ENCODE measurements around the gene ARID1B. TPM values are rescaled to one million over a fixed set of nuclear protein-coding genes. Genes with fewer than 3 reads are reported as not detected.

Gene ARID1B
- total RNA-seq, 1 experiment from 2014 or later: 20.9 TPM

DNA sequence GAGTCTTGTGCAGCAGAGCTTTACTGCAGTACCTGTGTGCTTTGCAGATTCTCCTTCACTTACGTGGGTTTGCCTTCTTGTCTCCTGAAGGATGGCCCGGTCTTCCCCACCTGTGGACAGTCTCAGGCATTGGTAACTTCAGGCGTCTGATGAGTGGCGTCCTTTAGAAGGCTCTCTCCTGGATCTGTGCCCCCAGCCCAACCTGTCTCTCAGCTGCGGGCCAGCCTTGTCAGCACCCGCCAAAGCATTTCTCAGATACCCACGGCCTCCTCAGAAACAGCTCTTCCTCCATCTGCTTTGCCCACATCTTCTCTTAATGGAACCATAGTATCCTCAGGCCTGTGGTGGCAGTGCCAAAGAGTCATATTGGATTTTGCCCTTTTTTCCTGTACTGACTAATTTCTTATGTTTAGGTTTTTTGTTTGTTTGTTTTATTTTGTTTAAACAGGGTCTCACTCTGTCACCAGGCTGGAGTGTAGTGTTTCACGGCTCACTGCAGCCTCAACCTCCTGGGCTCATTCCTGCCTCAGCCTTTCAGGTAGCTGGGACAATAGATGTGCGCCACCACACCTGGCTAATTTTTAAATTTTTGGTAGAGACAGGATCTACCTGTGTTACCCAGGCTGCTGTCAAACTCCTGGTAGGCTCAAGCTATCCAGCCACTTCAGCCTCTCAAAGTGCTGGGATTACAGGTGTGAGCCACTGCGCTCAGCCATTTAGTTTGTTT is 96.6 kb downstream of the ARID1B start:
- DNase-seq: no peak
- H3K4me3 ChIP-seq (ENCODE audit: insufficient read depth, low read depth, low read length): no peak overlapping the region
- H3K36me3 ChIP-seq (replicated peaks; ENCODE audit: control insufficient read depth, insufficient read depth, low read length): no peaks in the 10 kb centered on the region
- no peaks in the 10 kb centered on the region for H3K27me3 ChIP-seq (ENCODE audit: control insufficient read depth, insufficient read depth, low read length)

DNA sequence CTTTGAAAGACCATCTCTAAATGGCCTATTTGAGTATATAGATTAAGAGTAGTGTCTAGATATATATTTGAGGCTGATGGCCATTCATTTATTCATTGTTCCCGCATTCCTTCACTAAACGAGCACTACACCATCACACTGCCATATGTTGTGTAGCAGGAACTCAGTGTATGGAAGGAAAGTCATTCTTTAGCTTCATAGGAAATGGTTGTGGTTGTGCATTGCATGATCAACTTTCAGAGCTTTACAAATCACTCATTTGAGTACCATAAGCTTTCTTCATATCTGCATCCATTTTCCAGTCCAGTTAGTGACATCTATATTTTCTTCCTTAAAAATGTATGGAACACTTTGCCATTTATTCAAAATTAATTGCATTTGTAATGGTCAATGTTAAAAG is 97.9 kb downstream of the ARID1B start:
- no peak for DNase-seq
- Histone ChIP-seq H3K36me3 (replicated peaks; ENCODE audit: control insufficient read depth, insufficient read depth, low read length) (no peaks in the 10 kb centered on the region), H3K27me3 (ENCODE audit: control insufficient read depth, insufficient read depth, low read length) (no peaks in the 10 kb centered on the region), H3K4me3 (ENCODE audit: insufficient read depth, low read depth, low read length) (no peak overlapping the region)

DNA sequence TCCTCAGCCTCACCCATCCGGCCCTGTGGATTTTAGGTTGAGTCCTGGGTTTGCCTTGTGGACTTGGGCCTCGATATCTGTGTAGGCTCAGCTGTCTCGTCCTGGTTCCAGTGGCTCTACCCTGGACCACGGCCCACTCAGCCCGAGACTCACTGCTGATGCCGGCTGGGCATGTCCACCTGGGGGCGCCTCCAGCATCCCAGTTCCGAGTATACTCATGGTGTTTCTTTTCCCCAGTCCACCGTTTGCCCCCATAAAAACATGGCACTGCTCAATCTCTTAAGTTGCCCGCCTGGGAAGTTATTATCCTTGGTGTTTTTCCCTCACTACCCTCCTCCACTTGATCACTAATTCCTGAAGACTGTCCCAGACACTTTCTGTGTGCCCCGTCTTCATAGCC is 99.1 kb downstream of the ARID1B start:
- H3K27me3 ChIP-seq (ENCODE audit: control insufficient read depth, insufficient read depth, low read length): no peaks in the 10 kb centered on the region
- DNase-seq: peak; percentile 53
- H3K4me3 ChIP-seq (ENCODE audit: insufficient read depth, low read depth, low read length): no peak overlapping the region
- no peaks in the 10 kb centered on the region for H3K36me3 ChIP-seq (replicated peaks; ENCODE audit: control insufficient read depth, insufficient read depth, low read length)

DNA sequence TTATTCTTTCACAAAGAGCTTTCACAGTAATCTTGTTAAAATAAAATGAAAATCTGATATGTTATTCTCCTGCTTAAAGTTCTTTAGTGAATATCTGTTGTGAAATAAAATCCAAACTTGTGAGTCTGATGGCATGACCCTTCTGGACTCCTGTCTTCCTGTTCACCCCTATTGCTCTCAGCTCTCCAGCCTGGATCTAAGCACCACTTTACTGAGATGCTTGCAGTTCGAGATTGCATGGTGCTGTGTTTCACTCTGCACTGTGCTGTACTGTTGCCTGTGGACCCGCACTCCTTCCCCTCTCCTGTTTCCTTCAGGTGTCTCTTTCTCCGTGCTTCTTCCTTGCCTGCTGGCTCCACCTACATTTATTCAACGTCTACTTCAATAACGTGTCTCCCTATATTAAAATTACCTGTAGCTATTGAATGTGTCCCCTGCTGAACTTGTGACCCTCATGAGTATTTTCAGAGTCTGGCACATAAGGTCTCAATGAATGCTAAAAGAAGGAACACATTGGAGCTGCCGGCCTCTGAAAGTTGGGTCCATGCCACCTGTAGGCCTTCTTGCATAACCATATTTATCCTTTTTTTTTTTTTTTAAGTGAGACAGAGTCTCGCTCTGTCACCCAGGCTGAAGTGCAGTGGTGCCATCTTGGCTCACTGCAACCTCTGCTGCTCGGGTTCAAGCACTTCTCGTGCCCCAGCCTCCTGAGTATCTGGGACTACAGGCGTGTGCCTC is 100.1 kb downstream of the ARID1B start:
- no peak for DNase-seq
- Histone ChIP-seq H3K27me3 (ENCODE audit: control insufficient read depth, insufficient read depth, low read length) (no peaks in the 10 kb centered on the region), H3K36me3 (replicated peaks; ENCODE audit: control insufficient read depth, insufficient read depth, low read length) (no peaks in the 10 kb centered on the region), H3K4me3 (ENCODE audit: insufficient read depth, low read depth, low read length) (no peak overlapping the region)

DNA sequence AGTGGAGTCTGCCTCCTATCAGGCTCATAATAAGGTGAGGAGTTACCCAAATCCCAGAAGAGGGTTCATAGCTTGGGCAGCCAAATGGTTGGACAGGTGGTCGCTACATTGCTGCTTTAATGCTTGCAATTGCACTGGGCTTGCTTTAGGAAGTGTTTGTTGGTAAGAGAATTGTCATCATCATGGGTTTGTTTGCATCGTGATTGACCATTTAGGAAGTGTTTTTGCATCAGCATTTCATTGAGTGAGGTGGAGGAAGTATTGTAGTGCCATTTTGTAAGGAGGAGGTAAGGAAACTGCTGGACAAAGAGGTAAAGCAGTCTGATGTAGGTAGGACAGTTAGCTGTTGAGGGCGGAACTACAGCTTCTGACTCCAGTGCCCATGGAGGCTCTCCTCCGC is 101.5 kb downstream of the ARID1B start:
- no peaks in the 10 kb centered on the region for H3K27me3 ChIP-seq (ENCODE audit: control insufficient read depth, insufficient read depth, low read length)
- DNase-seq: no peak
- H3K36me3 ChIP-seq (replicated peaks; ENCODE audit: control insufficient read depth, insufficient read depth, low read length): no peaks in the 10 kb centered on the region
- H3K4me3 ChIP-seq (ENCODE audit: insufficient read depth, low read depth, low read length): no peak overlapping the region

DNA sequence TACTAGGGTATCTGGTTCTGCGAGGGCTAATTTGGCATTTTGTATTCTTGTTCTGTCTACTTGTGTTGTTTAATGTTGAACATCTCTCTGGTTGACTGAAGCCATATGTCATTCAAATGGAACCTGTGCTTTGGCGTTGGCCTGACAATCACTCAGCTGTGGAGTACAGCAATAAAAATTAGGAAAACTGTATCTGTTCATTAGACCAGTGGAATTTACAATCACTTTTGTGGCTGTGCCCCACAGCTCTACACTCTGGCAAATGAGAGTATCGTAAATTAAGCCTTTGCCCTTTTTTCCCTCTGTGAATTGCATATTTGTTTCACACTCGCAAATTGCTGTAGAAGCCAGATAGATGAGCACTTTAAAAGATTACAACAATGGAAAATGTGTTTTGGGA is 102.0 kb downstream of the ARID1B start:
- H3K36me3 ChIP-seq (replicated peaks; ENCODE audit: control insufficient read depth, insufficient read depth, low read length): no peaks in the 10 kb centered on the region
- H3K4me3 ChIP-seq (ENCODE audit: insufficient read depth, low read depth, low read length): no peak overlapping the region
- no peak for DNase-seq
- H3K27me3 ChIP-seq (ENCODE audit: control insufficient read depth, insufficient read depth, low read length): no peaks in the 10 kb centered on the region

DNA sequence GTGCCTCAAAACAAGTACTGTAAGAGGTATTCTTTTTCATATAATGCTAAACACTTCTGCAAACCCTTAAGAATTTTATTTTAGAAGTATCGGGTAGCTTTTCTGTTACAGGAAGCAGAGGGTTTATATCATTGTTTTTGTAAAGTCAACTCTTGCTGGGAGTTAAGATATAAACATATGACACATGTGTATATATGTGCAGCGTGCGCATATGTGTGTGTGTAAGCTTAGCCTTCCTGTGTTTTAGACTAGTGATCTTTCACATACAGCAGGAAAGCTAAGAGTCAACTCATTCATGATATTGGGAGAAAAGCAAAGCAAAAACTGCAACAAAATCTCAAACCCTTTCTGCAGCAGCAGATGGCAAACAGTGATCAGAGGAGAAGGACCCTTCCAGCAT is 102.4 kb downstream of the ARID1B start:
- Histone ChIP-seq H3K27me3 (ENCODE audit: control insufficient read depth, insufficient read depth, low read length) (no peaks in the 10 kb centered on the region), H3K4me3 (ENCODE audit: insufficient read depth, low read depth, low read length) (no peak overlapping the region), H3K36me3 (replicated peaks; ENCODE audit: control insufficient read depth, insufficient read depth, low read length) (no peaks in the 10 kb centered on the region)
- no peak for DNase-seq

DNA sequence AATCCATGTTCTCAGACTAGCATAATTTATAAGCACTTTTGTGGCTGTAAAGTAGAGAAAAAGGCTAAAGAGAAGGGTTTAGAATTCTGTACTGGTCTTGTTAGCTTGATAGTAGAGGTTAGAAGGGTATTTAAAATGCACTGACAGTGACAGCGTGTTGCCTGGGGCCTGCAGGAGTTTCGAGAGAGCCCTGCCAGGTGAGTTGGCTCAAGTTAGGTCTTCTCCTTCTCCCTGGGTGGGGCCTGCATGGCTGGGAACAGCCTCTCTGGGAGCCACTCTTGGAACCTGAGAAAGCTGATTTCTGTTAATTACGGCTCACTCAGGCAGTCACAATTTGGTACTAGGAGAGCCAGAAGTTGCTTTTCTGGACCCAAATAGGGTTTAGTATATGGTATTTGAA is 103.7 kb downstream of the ARID1B start:
- Histone ChIP-seq H3K36me3 (replicated peaks; ENCODE audit: control insufficient read depth, insufficient read depth, low read length) (no peaks in the 10 kb centered on the region), H3K27me3 (ENCODE audit: control insufficient read depth, insufficient read depth, low read length) (no peaks in the 10 kb centered on the region), H3K4me3 (ENCODE audit: insufficient read depth, low read depth, low read length) (no peak overlapping the region)
- no peak for DNase-seq

DNA sequence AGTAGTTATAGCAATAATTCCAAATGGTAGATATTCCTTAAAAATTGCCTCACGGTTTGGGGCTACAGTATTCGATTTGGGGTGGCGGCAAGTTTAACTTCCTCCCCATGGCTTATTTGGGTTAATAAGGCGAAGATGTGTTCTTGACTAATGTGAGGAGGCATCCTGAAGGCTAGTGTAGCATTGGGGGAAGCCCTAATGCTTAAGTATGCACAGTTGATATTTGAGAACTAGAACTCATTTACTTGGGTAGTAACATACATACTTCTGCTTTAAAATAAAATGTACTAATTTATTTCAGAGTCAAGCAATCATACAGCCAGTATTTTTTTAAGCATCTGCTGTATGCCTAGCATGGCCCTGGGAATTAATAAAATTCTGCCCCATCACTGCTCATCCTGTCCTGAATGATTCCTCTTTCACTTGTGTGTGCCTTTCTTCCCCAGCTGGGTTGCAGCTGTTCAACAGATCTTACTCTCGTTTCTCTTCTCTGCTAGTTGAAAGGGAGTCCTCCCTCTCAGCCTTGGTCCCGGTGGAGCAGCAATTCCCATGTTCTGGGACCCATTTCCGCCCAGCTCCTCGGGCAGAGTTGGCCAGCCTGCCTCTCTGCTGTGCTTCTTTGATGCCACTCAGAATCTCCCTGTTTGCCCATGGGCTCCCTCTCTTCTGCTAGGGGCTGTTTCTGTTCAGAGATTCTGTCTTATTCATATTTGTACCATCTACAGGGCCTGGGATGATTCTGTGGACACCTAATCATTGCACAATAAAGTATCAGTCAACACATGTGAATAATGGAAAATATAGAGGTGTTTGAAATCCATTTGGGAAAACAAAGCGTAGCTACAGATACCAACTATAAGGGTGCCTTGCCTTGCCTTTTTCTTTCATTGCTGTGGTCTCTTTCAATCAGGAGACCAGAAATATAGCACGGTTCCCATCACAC is 104.8 kb downstream of the ARID1B start:
- no peak for DNase-seq
- no peaks in the 10 kb centered on the region for H3K36me3 ChIP-seq (replicated peaks; ENCODE audit: control insufficient read depth, insufficient read depth, low read length)
- no peaks in the 10 kb centered on the region for H3K27me3 ChIP-seq (ENCODE audit: control insufficient read depth, insufficient read depth, low read length)
- no peak overlapping the region for H3K4me3 ChIP-seq (ENCODE audit: insufficient read depth, low read depth, low read length)

DNA sequence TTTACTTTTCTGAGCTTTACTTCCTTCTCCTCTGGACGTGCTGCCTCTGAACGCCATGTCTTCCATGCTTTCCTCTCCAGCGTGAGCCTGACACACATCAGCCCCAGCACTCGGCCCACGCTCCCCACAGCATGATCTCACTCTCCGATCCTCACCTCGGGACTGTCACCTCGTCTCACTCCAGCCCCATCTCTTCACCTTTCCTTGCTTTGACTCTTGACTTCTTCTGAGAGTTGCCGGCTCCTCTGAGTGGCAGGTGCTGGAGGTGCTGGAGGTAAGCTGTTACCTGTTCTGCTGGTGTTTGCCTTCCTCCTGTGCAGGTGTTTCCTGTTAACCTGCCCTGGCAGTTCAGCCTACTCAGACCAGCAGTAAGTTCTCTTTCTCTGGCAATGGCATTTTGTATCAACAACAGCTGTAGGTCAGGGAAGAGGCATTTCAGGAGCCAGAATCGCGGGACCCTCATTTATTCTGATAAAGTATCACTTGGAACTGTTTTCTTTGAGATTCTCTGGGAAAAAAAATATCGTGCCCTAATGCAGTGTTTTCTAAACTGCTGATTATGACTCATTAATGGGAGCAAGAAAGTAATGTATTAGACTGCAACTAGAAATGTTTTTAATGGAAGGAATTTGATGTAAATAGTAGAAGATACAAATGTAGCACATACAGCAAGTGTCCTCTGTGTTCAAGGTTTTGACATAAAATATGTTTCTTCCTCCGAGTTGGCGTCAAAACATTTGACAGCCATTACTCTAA is 106.5 kb downstream of the ARID1B start:
- Histone ChIP-seq H3K27me3 (ENCODE audit: control insufficient read depth, insufficient read depth, low read length) (no peaks in the 10 kb centered on the region), H3K4me3 (ENCODE audit: insufficient read depth, low read depth, low read length) (no peak overlapping the region), H3K36me3 (replicated peaks; ENCODE audit: control insufficient read depth, insufficient read depth, low read length) (no peaks in the 10 kb centered on the region)
- DNase-seq: no peak

DNA sequence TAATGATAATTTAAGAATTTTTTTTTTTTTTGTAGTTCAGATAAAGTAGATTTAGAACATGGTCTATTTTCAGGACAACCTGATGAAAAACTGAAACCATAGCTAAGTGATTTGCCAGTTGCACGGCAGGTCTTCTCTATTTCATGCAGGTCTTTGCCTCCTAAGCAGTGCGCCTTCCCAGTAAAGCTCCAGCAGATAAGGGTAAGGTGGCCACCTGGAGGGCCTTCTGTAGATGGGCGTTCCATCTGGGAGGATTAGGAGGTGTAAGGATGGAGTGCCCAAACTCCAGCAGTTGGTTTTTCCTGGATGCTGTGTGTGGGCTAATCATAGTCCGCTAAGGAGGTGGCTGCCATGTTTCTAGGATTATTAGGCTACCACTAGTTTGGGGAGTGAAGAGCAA is 107.1 kb downstream of the ARID1B start:
- H3K4me3 ChIP-seq (ENCODE audit: insufficient read depth, low read depth, low read length): no peak overlapping the region
- H3K27me3 ChIP-seq (ENCODE audit: control insufficient read depth, insufficient read depth, low read length): no peaks in the 10 kb centered on the region
- DNase-seq: no peak
- H3K36me3 ChIP-seq (replicated peaks; ENCODE audit: control insufficient read depth, insufficient read depth, low read length): no peaks in the 10 kb centered on the region

DNA sequence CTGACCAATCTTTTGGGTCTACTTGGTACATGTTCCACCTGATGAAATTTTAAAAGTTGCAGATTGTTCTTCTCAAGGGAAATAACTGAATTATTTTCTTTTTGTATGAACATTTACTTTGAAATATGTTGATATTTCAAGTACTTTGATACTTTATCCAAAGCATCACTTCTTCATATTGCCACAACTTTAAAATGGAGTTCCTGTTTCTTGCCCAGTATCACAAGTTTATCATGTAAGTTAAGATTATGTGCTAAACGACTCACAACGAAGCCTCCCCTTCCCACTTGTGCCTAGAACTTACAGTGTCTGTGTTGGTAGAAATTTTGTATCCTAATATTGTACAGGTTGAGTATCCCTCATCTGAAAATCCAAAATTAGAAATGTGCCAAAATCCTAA is 108.4 kb downstream of the ARID1B start:
- Histone ChIP-seq H3K36me3 (replicated peaks; ENCODE audit: control insufficient read depth, insufficient read depth, low read length) (no peaks in the 10 kb centered on the region), H3K4me3 (ENCODE audit: insufficient read depth, low read depth, low read length) (no peak overlapping the region), H3K27me3 (ENCODE audit: control insufficient read depth, insufficient read depth, low read length) (no peaks in the 10 kb centered on the region)
- no peak for DNase-seq

DNA sequence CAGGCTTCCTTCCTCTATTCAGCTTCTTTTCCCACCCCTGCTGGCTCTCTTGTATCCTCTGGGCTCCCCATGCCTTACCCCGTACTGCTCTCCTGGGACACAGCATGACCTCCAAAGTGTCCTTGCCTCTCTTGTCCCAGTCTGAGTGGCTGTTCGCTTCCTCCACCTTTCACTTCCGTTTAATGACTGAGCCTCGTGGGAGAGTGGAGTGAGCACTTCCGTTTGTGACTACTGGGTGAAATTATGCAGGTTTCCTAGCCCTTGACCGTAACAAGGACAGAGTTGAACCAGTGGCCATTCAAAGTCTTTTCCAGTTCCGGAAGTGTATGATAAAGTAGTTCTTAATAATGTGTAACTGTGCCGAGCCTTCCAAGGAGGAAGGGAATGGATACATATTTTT is 109.2 kb downstream of the ARID1B start:
- no peaks in the 10 kb centered on the region for H3K36me3 ChIP-seq (replicated peaks; ENCODE audit: control insufficient read depth, insufficient read depth, low read length)
- H3K4me3 ChIP-seq (ENCODE audit: insufficient read depth, low read depth, low read length): no peak overlapping the region
- DNase-seq: no peak
- H3K27me3 ChIP-seq (ENCODE audit: control insufficient read depth, insufficient read depth, low read length): no peaks in the 10 kb centered on the region

DNA sequence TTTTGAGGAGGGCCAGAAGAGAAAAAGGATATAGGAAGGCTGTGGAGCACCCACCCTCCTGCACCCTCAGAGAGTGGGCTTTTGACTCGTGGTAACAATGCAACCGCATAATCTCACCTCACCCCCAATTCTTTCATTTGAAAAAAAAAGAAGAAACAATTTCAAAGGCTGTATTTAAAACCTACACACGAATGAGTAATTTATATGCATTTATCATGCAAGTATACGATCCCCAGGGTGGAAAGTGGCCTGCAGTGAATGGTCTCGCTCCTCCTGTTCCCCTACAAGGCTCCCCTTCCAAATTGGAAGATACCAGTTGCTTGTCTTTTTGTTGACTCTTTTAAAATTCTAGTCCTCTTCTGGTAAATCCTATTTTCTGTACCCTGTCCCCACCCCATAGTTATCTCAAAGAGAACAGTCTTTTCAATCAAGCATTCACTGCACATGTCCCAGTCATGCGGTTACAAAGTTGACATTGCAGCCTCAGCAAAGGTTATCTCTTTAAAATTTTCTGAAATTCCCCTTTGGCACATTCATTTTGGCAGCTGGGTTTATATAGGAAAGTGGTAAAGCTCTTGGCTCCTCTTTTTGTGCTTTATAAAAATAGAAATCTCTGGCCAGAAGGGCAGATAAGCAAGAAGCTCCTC is 110.6 kb downstream of the ARID1B start:
- no peak overlapping the region for H3K4me3 ChIP-seq (ENCODE audit: insufficient read depth, low read depth, low read length)
- no peak for DNase-seq

More for the DNA sequence above, 110.6 kb downstream of the ARID1B start:
- no peaks in the 10 kb centered on the region for H3K27me3 ChIP-seq (ENCODE audit: control insufficient read depth, insufficient read depth, low read length)
- H3K36me3 ChIP-seq (replicated peaks; ENCODE audit: control insufficient read depth, insufficient read depth, low read length): no peaks in the 10 kb centered on the region
